ENCODE measurements around the gene IRAK1.

DNA sequence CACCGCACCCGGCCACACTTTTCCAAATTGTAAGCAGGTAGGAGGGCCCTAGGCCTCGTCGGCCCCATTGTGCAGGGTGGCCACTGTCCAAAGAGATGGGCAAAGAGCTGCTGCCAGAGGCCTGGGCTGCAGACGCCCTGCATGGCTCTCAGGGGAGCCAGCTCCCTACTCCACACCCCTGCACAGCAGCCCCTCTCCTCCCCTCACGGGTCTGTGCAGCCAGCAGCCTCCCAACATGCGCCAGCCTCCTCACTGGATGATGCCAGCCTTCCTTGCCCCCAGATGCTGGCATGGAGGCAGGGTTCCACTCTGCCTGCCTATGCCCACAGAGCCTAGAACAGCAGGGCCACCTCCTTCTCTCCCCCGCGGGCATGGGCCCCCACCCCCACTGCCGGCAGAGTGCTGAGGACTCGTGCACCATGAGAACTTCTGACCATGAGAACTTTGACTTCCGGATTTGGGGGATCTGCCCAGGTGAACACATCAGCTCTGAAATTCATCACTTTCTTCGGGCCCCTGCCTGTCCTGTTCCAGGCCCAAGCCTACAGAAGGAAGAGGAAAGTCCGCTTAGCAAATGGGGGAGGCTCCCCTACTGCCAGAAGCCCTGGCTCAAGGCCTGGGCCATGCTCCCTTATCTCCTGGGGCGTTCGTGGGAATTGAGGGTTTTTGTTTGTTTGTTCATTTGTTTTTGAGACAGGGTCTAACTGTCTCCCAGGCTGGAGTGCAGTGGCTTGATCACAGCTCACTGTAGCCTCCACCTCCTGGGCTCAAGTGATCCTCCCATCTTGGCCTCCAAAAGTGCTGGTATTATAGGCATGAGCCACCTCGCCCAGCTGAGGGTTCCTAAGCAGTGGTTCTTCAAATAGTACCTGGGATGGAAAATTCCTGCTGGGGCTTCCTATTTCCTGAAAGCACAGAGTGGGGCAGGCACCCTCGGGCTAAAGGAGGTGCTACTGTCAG is 8.0 kb downstream of the IRAK1 start:
- TF ChIP-seq, protein P1, sequence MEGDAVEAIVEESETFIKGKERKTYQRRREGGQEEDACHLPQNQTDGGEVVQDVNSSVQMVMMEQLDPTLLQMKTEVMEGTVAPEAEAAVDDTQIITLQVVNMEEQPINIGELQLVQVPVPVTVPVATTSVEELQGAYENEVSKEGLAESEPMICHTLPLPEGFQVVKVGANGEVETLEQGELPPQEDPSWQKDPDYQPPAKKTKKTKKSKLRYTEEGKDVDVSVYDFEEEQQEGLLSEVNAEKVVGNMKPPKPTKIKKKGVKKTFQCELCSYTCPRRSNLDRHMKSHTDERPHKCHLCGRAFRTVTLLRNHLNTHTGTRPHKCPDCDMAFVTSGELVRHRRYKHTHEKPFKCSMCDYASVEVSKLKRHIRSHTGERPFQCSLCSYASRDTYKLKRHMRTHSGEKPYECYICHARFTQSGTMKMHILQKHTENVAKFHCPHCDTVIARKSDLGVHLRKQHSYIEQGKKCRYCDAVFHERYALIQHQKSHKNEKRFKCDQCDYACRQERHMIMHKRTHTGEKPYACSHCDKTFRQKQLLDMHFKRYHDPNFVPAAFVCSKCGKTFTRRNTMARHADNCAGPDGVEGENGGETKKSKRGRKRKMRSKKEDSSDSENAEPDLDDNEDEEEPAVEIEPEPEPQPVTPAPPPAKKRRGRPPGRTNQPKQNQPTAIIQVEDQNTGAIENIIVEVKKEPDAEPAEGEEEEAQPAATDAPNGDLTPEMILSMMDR (IDR thresholded peaks at IDR 0.05): no peak
- TF ChIP-seq TEAD4 (IDR thresholded peaks at IDR 0.05; ENCODE audit: borderline replicate concordance, insufficient read depth): no peak
- no peak for TF ChIP-seq SMC3 (IDR thresholded peaks at IDR 0.05; ENCODE audit: low read depth, low read length)
- TF ChIP-seq YY1 (IDR thresholded peaks at IDR 0.05; ENCODE audit: low read depth): no peak
- no peak for TF ChIP-seq RFX5 (IDR thresholded peaks at IDR 0.05; ENCODE audit: low read length)
- TF ChIP-seq, protein P2, sequence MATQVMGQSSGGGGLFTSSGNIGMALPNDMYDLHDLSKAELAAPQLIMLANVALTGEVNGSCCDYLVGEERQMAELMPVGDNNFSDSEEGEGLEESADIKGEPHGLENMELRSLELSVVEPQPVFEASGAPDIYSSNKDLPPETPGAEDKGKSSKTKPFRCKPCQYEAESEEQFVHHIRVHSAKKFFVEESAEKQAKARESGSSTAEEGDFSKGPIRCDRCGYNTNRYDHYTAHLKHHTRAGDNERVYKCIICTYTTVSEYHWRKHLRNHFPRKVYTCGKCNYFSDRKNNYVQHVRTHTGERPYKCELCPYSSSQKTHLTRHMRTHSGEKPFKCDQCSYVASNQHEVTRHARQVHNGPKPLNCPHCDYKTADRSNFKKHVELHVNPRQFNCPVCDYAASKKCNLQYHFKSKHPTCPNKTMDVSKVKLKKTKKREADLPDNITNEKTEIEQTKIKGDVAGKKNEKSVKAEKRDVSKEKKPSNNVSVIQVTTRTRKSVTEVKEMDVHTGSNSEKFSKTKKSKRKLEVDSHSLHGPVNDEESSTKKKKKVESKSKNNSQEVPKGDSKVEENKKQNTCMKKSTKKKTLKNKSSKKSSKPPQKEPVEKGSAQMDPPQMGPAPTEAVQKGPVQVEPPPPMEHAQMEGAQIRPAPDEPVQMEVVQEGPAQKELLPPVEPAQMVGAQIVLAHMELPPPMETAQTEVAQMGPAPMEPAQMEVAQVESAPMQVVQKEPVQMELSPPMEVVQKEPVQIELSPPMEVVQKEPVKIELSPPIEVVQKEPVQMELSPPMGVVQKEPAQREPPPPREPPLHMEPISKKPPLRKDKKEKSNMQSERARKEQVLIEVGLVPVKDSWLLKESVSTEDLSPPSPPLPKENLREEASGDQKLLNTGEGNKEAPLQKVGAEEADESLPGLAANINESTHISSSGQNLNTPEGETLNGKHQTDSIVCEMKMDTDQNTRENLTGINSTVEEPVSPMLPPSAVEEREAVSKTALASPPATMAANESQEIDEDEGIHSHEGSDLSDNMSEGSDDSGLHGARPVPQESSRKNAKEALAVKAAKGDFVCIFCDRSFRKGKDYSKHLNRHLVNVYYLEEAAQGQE (IDR thresholded peaks at IDR 0.05; ENCODE audit: low read depth, low read length): no peak
- TF ChIP-seq, protein P3, sequence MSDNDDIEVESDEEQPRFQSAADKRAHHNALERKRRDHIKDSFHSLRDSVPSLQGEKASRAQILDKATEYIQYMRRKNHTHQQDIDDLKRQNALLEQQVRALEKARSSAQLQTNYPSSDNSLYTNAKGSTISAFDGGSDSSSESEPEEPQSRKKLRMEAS (IDR thresholded peaks at IDR 0.05; ENCODE audit: low read depth): no peak
- no peak for TF ChIP-seq SIN3A (IDR thresholded peaks at IDR 0.05; ENCODE audit: borderline replicate concordance, low read depth, low read length)
- TF ChIP-seq, protein P4, sequence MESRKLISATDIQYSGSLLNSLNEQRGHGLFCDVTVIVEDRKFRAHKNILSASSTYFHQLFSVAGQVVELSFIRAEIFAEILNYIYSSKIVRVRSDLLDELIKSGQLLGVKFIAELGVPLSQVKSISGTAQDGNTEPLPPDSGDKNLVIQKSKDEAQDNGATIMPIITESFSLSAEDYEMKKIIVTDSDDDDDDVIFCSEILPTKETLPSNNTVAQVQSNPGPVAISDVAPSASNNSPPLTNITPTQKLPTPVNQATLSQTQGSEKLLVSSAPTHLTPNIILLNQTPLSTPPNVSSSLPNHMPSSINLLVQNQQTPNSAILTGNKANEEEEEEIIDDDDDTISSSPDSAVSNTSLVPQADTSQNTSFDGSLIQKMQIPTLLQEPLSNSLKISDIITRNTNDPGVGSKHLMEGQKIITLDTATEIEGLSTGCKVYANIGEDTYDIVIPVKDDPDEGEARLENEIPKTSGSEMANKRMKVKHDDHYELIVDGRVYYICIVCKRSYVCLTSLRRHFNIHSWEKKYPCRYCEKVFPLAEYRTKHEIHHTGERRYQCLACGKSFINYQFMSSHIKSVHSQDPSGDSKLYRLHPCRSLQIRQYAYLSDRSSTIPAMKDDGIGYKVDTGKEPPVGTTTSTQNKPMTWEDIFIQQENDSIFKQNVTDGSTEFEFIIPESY (IDR thresholded peaks at IDR 0.05; ENCODE audit: borderline replicate concordance, low read depth): no peak
- no peak for TF ChIP-seq POLR2AphosphoS5 (IDR thresholded peaks at IDR 0.05; ENCODE audit: low read depth, low read length)
- no peak for TF ChIP-seq FOXJ3 (CRISPR knock-in tag; IDR thresholded peaks at IDR 0.05)
- no peak for TF ChIP-seq CHD2 (IDR thresholded peaks at IDR 0.05; ENCODE audit: low read length, partially characterized antibody)
- no peak for TF ChIP-seq MEF2A (IDR thresholded peaks at IDR 0.05; ENCODE audit: borderline replicate concordance, low read depth)
- TF ChIP-seq, protein P5, sequence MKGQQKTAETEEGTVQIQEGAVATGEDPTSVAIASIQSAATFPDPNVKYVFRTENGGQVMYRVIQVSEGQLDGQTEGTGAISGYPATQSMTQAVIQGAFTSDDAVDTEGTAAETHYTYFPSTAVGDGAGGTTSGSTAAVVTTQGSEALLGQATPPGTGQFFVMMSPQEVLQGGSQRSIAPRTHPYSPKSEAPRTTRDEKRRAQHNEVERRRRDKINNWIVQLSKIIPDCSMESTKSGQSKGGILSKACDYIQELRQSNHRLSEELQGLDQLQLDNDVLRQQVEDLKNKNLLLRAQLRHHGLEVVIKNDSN (IDR thresholded peaks at IDR 0.05; ENCODE audit: borderline replicate concordance, low read depth): no peak
